Progenitor cell of endocrine pancreas (in vitro differentiated cells): Measurements from ENCODE around the gene ZBTB8A. TPM values are rescaled to one million over a fixed set of nuclear protein-coding genes. Genes with fewer than 3 reads are reported as not detected.
"Not testable (repeated sequence)": the region's sequence is repeated elsewhere in the genome, so short reads cannot be mapped to it uniquely, and the experiment has no call there.

Experiments
- DNase-seq: peaks from one replicate; pipeline ENCODE4 v3.0.0; 2021; ENCODE audit warnings: low spot score; ENCODE audit not compliant: unreplicated experiment
- H3K27ac Mint-ChIP-seq: 2 replicates; pipeline ENCODE4 v1.8.0; 2021; ENCODE audit warnings: mild to moderate bottlenecking, moderate library complexity, mixed read lengths
- H3K27me3 Mint-ChIP-seq: 2 replicates; pipeline ENCODE4 v1.8.0; 2021; ENCODE audit warnings: mixed read lengths
- H3K36me3 Mint-ChIP-seq: 2 replicates; pipeline ENCODE4 v1.8.0; 2022; ENCODE audit warnings: mixed read lengths; ENCODE audit not compliant: insufficient read depth
- H3K4me1 Mint-ChIP-seq: 2 replicates; pipeline ENCODE4 v1.8.0; 2021; ENCODE audit warnings: low read depth, mixed read lengths
- H3K4me3 Mint-ChIP-seq: 2 replicates; pipeline ENCODE4 v1.8.0; 2021; ENCODE audit warnings: low read depth, mild to moderate bottlenecking, moderate library complexity, mixed read lengths
- H3K9me3 Mint-ChIP-seq: 2 replicates; pipeline ENCODE4 v1.8.0; 2021; ENCODE audit warnings: low read depth, mixed read lengths
- total RNA-seq: library from RNA; stranded (reverse); gene quantifications from 2 replicates; pipeline ENCODE4 v1.2.1, GENCODE V29; 2021
- TF ChIP-seq, protein P1 (sequence below): fragments of 200-600 bp; sonication (generic); IDR thresholded peaks from one replicate; pipeline ENCODE4 v1.5.0; 2021; ENCODE audit warnings: antibody characterized with exemption, mild to moderate bottlenecking; ENCODE audit not compliant: unreplicated experiment

ZBTB8A gene
- total RNA-seq, 1 donor from 2014 or later = 10.8 TPM

DNA sequence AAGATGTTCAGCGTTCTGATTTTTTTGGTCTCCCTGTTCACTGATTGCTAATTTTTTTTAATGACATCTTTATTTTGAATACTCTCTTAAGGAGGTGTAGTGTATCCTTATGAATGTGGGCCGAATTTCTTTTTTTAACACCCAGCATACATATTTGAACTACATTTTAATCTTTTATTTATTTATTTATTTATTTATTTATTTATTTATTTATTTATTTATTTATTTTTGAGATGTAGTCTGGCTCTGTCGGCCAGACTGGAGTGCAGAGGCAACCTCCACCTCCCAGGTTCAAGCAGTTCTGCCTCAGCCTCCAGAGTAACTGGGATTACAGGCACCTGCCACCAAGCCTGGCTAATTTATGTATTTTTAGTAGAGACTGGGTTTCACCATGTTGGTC, 15.1 kb downstream of the ZBTB8A start:
- TF ChIP-seq, protein P1, sequence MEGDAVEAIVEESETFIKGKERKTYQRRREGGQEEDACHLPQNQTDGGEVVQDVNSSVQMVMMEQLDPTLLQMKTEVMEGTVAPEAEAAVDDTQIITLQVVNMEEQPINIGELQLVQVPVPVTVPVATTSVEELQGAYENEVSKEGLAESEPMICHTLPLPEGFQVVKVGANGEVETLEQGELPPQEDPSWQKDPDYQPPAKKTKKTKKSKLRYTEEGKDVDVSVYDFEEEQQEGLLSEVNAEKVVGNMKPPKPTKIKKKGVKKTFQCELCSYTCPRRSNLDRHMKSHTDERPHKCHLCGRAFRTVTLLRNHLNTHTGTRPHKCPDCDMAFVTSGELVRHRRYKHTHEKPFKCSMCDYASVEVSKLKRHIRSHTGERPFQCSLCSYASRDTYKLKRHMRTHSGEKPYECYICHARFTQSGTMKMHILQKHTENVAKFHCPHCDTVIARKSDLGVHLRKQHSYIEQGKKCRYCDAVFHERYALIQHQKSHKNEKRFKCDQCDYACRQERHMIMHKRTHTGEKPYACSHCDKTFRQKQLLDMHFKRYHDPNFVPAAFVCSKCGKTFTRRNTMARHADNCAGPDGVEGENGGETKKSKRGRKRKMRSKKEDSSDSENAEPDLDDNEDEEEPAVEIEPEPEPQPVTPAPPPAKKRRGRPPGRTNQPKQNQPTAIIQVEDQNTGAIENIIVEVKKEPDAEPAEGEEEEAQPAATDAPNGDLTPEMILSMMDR = no peak

DNA sequence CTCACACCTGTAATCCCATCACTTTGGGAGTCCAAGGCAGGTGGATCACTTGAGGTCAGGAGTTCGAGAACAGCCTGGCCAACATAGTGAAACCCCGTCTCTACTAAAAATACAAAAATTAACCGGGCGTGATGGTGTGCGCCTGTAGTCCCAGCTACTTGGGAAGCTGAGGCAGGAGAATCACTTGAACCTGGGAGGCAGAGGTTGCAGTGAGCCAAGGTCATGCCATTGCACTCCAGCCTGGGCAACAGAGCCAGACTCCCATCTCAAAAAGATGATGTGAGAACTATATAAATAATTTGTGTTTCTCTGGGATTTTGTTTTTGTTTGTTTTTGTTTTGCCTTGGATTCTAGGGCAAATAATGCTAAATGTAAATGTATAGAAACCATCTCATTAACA, 17.8 kb downstream of the ZBTB8A start:
- H3K27me3 Mint-ChIP-seq, H3K9me3 Mint-ChIP-seq, H3K4me1 Mint-ChIP-seq, DNase-seq, H3K4me3 Mint-ChIP-seq, H3K27ac Mint-ChIP-seq: not testable (repeated sequence)
- H3K36me3 Mint-ChIP-seq = peaks cover 19% of the 10 kb centered on the region

More for the DNA sequence above, 15.1 kb downstream of the ZBTB8A start:
- H3K4me1 Mint-ChIP-seq = peaks cover 3% of the 10 kb centered on the region
- H3K36me3 Mint-ChIP-seq = peaks cover 9% of the 10 kb centered on the region
- no peak overlapping the region for H3K27ac Mint-ChIP-seq
- no peaks in the 10 kb centered on the region for H3K9me3 Mint-ChIP-seq
- no peak for DNase-seq
- no peak overlapping the region for H3K4me3 Mint-ChIP-seq
- no peaks in the 10 kb centered on the region for H3K27me3 Mint-ChIP-seq

DNA sequence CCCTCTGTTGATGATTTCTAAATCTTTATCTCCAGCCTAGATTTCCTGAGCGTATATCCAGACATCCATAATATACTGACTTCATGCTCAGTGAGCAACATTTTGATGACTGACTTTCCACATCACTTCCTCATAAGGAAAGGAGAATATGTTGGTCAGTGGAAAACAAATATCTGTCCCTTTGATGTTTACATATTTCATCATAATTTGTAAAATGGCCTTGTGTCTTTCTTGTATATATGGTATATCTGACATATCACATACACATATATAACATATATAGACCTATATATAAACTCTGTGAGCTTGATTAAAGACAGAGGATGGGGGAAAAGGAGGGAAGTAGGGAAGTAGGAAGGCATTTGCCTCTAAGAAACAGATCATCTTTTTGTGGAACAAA, 18.6 kb downstream of the ZBTB8A start:
- H3K4me3 Mint-ChIP-seq = no peak overlapping the region
- H3K9me3 Mint-ChIP-seq = no peaks in the 10 kb centered on the region
- H3K4me1 Mint-ChIP-seq = no peaks in the 10 kb centered on the region
- peaks cover 19% of the 10 kb centered on the region for H3K36me3 Mint-ChIP-seq
- TF ChIP-seq, protein P1 = no peak
- no peak for DNase-seq
- no peaks in the 10 kb centered on the region for H3K27me3 Mint-ChIP-seq
- H3K27ac Mint-ChIP-seq = no peak overlapping the region

DNA sequence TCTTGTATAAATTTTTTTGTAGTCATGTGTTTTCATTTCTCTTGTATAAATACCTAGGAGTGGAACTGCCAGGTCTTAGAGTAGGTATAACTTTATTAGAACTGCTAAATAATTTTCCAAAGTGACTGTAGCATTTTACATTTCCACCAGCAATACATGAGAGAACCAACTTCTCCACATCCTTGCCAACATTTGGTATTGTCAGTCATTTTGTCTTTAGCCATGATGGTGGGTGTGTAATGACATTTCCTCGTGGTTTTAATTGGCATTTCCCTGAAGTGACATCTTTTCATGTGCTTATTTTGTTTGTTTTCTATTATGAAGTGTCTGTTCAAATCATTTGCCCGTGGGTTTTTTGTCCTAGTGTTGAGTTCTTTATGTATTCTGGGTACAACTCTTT, 29.7 kb downstream of the ZBTB8A start:
- peaks cover 14% of the 10 kb centered on the region for H3K36me3 Mint-ChIP-seq
- no peak overlapping the region for H3K4me3 Mint-ChIP-seq
- TF ChIP-seq, protein P1 = no peak
- DNase-seq = no peak
- no peaks in the 10 kb centered on the region for H3K9me3 Mint-ChIP-seq
- no peak overlapping the region for H3K27ac Mint-ChIP-seq
- no peaks in the 10 kb centered on the region for H3K27me3 Mint-ChIP-seq
- peaks cover 5% of the 10 kb centered on the region for H3K4me1 Mint-ChIP-seq

DNA sequence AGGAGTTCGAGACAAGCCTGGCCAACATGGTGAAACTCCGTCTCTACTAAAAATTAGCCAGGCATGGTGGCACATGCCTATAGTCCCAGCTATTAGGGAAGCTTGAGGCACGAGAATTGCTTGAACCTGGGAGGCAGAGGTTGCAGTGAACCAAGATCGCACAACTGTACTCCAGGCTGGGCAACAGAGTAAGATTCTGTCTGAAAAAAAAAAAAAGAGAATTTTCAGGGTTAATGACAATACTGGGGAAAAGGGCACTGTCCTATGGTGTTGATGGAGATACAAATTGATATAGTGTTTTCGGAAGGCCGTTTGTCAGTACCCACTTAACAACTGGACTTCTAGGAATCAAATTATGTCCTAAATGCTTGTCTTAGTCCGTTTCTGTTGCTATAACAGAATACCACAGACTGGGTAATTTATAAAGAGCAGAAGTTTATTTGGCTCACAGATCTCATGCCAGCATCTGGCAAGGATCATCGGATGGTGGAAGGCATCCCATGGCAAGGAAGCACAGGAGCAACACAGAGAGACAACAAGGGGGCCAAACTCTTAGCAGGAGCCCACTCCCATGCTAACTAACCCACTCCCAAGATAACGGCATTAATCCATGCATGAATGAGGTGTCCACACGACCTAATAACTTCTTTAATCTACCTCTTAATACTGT, 41.3 kb downstream of the ZBTB8A start:
- DNase-seq = no peak
- TF ChIP-seq, protein P1 = no peak
- Mint-ChIP-seq H3K4me3 (no peak overlapping the region), H3K9me3 (no peaks in the 10 kb centered on the region), H3K27me3 (no peaks in the 10 kb centered on the region), H3K36me3 (no peaks in the 10 kb centered on the region), H3K4me1 (no peaks in the 10 kb centered on the region), H3K27ac (no peak overlapping the region)

DNA sequence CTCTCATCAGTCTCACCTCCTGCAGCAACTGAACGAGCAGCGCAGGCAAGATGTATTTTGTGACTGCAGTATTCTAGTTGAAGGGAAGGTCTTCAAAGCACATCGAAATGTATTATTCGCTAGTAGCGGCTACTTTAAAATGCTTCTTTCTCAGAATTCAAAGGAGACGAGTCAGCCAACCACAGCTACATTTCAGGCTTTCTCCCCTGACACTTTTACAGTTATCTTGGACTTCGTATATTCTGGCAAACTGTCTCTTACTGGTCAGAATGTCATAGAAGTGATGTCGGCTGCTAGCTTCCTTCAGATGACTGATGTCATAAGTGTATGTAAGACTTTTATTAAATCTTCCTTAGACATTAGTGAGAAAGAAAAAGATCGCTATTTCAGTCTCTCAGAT, 53.7 kb downstream of the ZBTB8A start:
- Mint-ChIP-seq H3K9me3 (no peaks in the 10 kb centered on the region), H3K36me3 (peaks cover 13% of the 10 kb centered on the region), H3K27ac (no peak overlapping the region), H3K4me1 (no peaks in the 10 kb centered on the region), H3K27me3 (no peaks in the 10 kb centered on the region), H3K4me3 (no peak overlapping the region)
- TF ChIP-seq, protein P1 = no peak
- DNase-seq = no peak
